GM21529 (cell line): ENCODE measurements around the gene DCAF7.

Experiments
- ATAC-seq: cut with Tn5 transposase; IDR thresholded peaks from one replicate; pipeline ENCODE4 v1.9.1; 2021; ENCODE audit not compliant: unreplicated experiment

Gene DCAF7

GRCh38 chr17:63549946-63550816 lies at the start of gene DCAF7:
DCAF7 (plus strand) TSS chr17:63550477; CDS start chr17:63550678, 201 bp downstream.
- ATAC-seq, result peak; percentile 94

GRCh38 chr17:63500543-63501390 lies 49.5 kb upstream of the DCAF7 start:
- no peak for ATAC-seq

GRCh38 chr17:63503341-63503705 lies 47.0 kb upstream of the DCAF7 start:
- no peak for ATAC-seq

GRCh38 chr17:63504261-63504660 lies 46.0 kb upstream of the DCAF7 start:
- ATAC-seq, result no peak

- ATAC-seq, result no peak
These were observed 44.9 kb upstream of the DCAF7 start for GRCh38 chr17:63505341-63505740.

- no peak for ATAC-seq
These were observed 43.6 kb upstream of the DCAF7 start for GRCh38 chr17:63506627-63507026.

GRCh38 chr17:63511331-63511730 lies 38.9 kb upstream of the DCAF7 start:
- ATAC-seq, result no peak

GRCh38 chr17:63512388-63512787 lies 37.9 kb upstream of the DCAF7 start:
- no peak for ATAC-seq

GRCh38 chr17:63512896-63513644 lies 37.2 kb upstream of the DCAF7 start:
- ATAC-seq, result no peak

GRCh38 chr17:63514477-63514876 lies 35.8 kb upstream of the DCAF7 start:
- ATAC-seq, result no peak

- ATAC-seq, result no peak
These were observed 35.3 kb upstream of the DCAF7 start for GRCh38 chr17:63514974-63515373.

- no peak for ATAC-seq
These were observed 34.9 kb upstream of the DCAF7 start for GRCh38 chr17:63515426-63515825.

GRCh38 chr17:63516910-63517824 lies 33.1 kb upstream of the DCAF7 start:
- ATAC-seq, result no peak

- no peak for ATAC-seq
These were observed 32.3 kb upstream of the DCAF7 start for GRCh38 chr17:63517825-63518534.

- no peak for ATAC-seq
These were observed 31.0 kb upstream of the DCAF7 start for GRCh38 chr17:63519116-63519881.

- no peak for ATAC-seq
These were observed 30.1 kb upstream of the DCAF7 start for GRCh38 chr17:63519972-63520882.

- no peak for ATAC-seq
These were observed 26.9 kb upstream of the DCAF7 start, which contains the start of gene KCNH6 for GRCh38 chr17:63523253-63523855. KCNH6 (plus strand) TSS chr17:63523358; CDS start chr17:63523414, 56 bp downstream.
